ENCODE data around the gene OLFM3. TPM values are rescaled to one million over a fixed set of nuclear protein-coding genes. Genes with fewer than 3 reads are reported as not detected.

The OLFM3 gene
- total RNA-seq, 4 donors from 2014 or later: 0.23 to 1.2 (median 0.34) TPM

DNA sequence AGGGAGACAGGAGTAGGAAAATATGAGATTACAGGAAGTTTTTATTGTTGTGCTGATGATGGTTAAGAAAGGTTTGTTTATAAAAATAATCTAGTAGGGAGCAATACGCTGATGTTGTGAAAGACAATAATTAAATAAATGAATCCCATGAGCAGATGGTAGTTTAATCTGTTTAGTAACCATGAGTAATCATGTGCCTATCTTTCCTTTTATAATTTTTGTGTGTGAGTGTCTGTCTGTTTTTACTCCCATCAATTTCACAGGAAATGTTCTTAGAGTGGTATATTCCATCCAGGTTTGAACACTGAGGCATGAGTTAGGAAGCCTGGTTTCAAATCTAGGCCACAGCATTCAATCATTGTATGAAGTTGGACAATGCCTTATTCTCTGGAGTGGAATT lies 180.5 kb downstream of the OLFM3 start:
- H3K27me3 ChIP-seq: no peaks in the 10 kb centered on the region
- no peak for TF ChIP-seq POLR2AphosphoS5 (IDR thresholded peaks at IDR 0.05)
- TF ChIP-seq, protein P1, sequence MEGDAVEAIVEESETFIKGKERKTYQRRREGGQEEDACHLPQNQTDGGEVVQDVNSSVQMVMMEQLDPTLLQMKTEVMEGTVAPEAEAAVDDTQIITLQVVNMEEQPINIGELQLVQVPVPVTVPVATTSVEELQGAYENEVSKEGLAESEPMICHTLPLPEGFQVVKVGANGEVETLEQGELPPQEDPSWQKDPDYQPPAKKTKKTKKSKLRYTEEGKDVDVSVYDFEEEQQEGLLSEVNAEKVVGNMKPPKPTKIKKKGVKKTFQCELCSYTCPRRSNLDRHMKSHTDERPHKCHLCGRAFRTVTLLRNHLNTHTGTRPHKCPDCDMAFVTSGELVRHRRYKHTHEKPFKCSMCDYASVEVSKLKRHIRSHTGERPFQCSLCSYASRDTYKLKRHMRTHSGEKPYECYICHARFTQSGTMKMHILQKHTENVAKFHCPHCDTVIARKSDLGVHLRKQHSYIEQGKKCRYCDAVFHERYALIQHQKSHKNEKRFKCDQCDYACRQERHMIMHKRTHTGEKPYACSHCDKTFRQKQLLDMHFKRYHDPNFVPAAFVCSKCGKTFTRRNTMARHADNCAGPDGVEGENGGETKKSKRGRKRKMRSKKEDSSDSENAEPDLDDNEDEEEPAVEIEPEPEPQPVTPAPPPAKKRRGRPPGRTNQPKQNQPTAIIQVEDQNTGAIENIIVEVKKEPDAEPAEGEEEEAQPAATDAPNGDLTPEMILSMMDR (IDR thresholded peaks at IDR 0.05): no peak
- no peak for TF ChIP-seq EP300 (IDR thresholded peaks at IDR 0.05)
- TF ChIP-seq POLR2A (IDR thresholded peaks at IDR 0.05; ENCODE audit: low read depth): no peak
- no peaks in the 10 kb centered on the region for H3K36me3 ChIP-seq
- WGBS: 66% methylated on average over 1 of the region's 1 CpG
- no peak overlapping the region for H3K4me3 ChIP-seq
- intact Hi-C loops (cut with DNase I): no loop called here
- no peaks in the 10 kb centered on the region for H3K9me3 ChIP-seq
- no peaks in the 10 kb centered on the region for H3K4me1 ChIP-seq
- DNase-seq (ENCODE audit: extremely low spot score): no peak
- no peak overlapping the region for H3K27ac ChIP-seq (replicated peaks in 1 of 4)

DNA sequence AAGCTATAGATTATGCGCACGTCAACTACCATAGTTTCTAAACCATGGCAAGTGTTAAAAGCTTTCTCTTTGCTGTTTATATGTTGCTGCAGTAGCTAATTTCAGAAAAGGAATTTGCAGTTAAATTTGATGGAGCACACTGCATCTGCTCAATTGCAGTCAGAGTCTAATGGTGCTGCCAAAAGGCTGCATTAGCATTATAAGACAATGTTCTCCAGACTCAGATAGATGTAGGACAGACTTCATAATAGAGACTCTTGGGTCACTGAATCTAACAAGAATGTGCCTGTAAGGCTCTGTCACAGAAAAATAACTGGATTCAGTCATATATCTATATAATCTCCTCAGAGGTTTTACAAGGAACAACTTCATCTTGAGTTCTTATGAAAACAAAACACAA lies 198.3 kb downstream of the OLFM3 start:
- H3K36me3 ChIP-seq: no peaks in the 10 kb centered on the region
- intact Hi-C loops (cut with DNase I): no loop called here
- H3K4me1 ChIP-seq: no peaks in the 10 kb centered on the region
- H3K9me3 ChIP-seq: no peaks in the 10 kb centered on the region
- no peaks in the 10 kb centered on the region for H3K27me3 ChIP-seq
- TF ChIP-seq POLR2A (IDR thresholded peaks at IDR 0.05; ENCODE audit: low read depth) (no peak), POLR2AphosphoS5 (IDR thresholded peaks at IDR 0.05) (no peak), EP300 (IDR thresholded peaks at IDR 0.05) (no peak)
- TF ChIP-seq, protein P1 (IDR thresholded peaks at IDR 0.05): no peak
- no peak overlapping the region for H3K4me3 ChIP-seq
- WGBS: 82% methylated on average over 2 of the region's 2 CpGs
- H3K27ac ChIP-seq (replicated peaks in 1 of 4): no peak overlapping the region
- DNase-seq (ENCODE audit: extremely low spot score): no peak

DNA sequence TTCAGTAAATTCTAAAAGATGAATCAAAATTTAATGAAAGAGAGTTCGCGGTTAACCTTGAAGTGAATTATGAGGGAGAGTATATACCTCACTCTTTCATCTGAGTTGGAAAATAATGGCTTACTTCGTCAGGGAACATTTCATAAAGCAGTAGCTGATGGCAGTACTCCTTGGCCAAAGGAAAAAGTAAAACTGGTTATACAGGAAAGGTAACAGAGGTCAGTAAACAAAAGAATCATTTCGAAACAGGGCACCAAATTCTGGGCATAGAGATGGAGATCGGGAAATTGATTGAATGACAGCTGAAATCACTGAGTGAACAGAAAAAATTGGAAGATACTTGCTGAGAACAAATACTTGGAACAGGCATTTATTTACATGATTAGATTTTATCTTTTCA lies 199.0 kb downstream of the OLFM3 start:
- TF ChIP-seq POLR2A (IDR thresholded peaks at IDR 0.05; ENCODE audit: low read depth) (no peak), EP300 (IDR thresholded peaks at IDR 0.05) (no peak), POLR2AphosphoS5 (IDR thresholded peaks at IDR 0.05) (no peak)
- TF ChIP-seq, protein P1 (IDR thresholded peaks at IDR 0.05): no peak
- no peak for DNase-seq (ENCODE audit: extremely low spot score)
- WGBS: 83% methylated on average over 5 of the region's 5 CpGs

DNA sequence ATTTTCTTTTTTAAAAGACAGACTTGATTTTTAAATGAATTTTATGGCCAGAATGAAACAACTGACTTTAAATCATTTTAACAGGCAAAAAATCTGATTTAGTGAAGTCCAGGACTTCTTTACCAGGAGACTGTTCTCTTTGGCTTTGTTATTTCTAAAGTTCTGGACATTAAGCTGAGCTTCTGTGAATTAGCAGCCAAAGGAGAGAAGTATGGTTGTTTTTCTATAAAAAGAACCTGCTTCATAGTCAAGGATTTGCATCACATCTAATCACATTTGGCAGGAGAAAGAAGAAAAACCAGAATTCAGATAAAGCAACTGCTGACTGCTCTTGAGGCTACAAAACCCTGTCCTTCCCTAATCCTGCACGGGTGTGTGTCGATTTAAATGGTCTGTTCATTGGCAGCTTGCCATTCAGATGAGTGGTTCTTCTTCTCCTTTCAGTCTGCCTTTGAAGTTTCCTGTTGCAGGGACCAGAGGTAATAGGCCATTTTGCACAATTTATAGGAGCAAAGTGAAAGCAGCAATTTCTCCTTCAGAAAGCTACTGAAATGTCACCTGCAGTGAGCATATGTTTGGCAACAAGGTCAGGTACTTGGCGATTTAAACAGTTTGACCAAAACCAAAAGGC lies 215.4 kb downstream of the OLFM3 start:
- no peaks in the 10 kb centered on the region for H3K9me3 ChIP-seq
- no peak overlapping the region for H3K27ac ChIP-seq (replicated peaks in 1 of 4)
- intact Hi-C loops (cut with DNase I): no loop called here
- no peak for DNase-seq (ENCODE audit: extremely low spot score)
- H3K4me1 ChIP-seq: no peaks in the 10 kb centered on the region
- TF ChIP-seq POLR2A (IDR thresholded peaks at IDR 0.05; ENCODE audit: low read depth) (no peak), EP300 (IDR thresholded peaks at IDR 0.05) (no peak), POLR2AphosphoS5 (IDR thresholded peaks at IDR 0.05) (no peak)
- TF ChIP-seq, protein P1 (IDR thresholded peaks at IDR 0.05): no peak
- H3K36me3 ChIP-seq: no peaks in the 10 kb centered on the region
- WGBS: 24% methylated on average over 3 of the region's 3 CpGs
- no peak overlapping the region for H3K4me3 ChIP-seq
- no peaks in the 10 kb centered on the region for H3K27me3 ChIP-seq

More for the DNA sequence above, 199.0 kb downstream of the OLFM3 start:
- Histone ChIP-seq H3K4me3 (no peak overlapping the region), H3K36me3 (no peaks in the 10 kb centered on the region), H3K27ac (replicated peaks in 1 of 4) (no peak overlapping the region), H3K27me3 (no peaks in the 10 kb centered on the region), H3K9me3 (no peaks in the 10 kb centered on the region), H3K4me1 (no peaks in the 10 kb centered on the region)
- intact Hi-C loops (cut with DNase I): no loop called here

DNA sequence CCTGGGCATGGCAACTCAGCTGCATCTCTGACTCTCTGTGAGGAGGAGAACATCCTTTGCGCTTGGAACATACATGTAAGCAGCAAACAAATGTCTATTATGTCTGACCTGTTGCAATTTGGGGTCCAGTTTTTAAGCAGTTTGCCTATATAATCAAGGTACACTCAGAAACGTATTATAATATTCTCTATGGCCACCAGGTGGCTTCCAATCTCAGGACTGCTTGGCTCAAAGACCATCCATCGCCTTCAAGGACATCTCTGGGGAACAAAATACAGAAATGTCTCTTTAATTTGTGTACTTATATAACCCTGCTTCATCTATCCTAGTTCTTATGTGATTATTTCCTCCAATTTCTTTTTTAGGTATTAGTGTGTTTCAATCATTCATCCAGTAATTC lies 227.2 kb downstream of the OLFM3 start:
- H3K36me3 ChIP-seq: no peaks in the 10 kb centered on the region
- intact Hi-C loops (cut with DNase I): no loop called here
- H3K4me3 ChIP-seq: no peak overlapping the region
- no peak for TF ChIP-seq EP300 (IDR thresholded peaks at IDR 0.05)
- TF ChIP-seq, protein P1 (IDR thresholded peaks at IDR 0.05): no peak
- no peak for TF ChIP-seq POLR2AphosphoS5 (IDR thresholded peaks at IDR 0.05)
- H3K9me3 ChIP-seq: no peaks in the 10 kb centered on the region
- DNase-seq (ENCODE audit: extremely low spot score): no peak
- no peaks in the 10 kb centered on the region for H3K4me1 ChIP-seq
- H3K27me3 ChIP-seq: no peaks in the 10 kb centered on the region
- H3K27ac ChIP-seq (replicated peaks in 1 of 4): no peak overlapping the region
- 56% methylated on average over 3 of the region's 3 CpGs for WGBS

All from esophagus muscularis mucosa (tissue), 4 donors.